T-helper 1 cell (primary cell): ENCODE data around the gene ASB10.

Source experiments
- DNase-seq, 5 donors: peaks; one replicate each; pipeline ENCODE4 v3.0.0-alpha.2; 2012 to 2020

ASB10 gene

DNA sequence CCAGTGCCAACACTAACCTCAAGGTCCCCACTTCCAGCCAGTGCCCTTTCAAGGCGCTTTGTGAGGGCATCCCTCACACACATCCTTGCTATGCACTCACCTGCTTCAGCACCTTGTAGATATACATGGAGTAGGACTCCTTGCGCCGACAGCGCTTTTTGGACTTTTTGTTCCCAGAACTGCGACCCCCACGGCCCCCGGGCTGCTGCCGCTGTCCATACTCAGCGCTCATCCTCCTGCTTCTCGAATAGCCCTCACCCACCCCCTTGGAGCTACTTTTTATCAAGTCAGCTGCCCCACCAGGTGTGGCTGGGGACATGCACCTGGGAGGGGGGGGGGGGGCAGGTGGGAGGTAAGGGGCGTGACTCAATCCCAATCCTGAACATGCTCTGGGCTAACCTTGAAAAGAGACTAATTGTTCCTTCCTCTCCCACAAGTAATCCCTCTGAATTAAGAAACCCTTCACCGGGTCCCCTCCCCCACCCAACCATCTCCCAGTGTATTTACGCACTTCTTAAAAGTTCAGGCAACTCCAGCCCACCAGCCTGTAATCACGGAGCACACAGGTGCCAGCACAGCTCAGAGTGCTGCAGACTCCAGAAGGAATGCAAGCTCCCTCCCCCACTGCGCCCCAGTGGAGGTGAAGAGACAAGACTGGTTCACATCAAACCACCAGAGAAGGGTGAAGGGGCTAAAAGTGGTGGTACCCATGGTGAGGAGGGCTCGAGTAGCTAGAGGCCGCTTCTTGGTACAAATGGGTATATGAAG is 23.2 kb upstream of the ASB10 start, which contains the start of gene H2BK1:
Gene H2BK1, minus strand, starts transcription at position 402 of the 768 bp plus-strand sequence. Its CDS starts 170 bp downstream, at position 232.
- DNase-seq: no peak

- no peak for DNase-seq
These were observed 22.5 kb upstream of the ASB10 start for GRCh38 chr7:151209588-151209987.

GRCh38 chr7:151208253-151208862 is 21.3 kb upstream of the ASB10 start:
- DNase-seq: no peak

DNA sequence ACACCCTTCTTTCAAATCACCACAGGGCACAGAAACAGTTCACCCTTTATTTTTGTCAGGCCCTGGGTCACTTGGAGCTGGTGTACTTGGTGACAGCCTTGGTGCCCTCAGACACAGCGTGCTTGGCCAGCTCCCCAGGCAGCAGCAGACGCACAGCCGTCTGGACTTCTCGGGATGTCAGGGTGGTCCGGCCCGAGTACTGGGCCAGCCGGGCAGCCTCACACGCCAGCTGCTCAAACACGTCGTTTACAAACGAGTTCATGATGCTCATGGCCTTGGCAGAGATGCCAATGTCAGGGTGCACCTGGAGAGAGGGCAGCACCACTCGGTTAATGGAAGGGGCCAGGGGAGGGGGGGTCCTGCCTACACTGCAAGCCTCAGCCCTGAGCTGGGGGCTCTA is 20.8 kb upstream of the ASB10 start:
- DNase-seq: no peak

GRCh38 chr7:151207315-151207714 is 20.3 kb upstream of the ASB10 start:
- DNase-seq: peak in 1 of 5 donors; percentile 28

- DNase-seq: peak in 3 of 5 donors; percentile 19 to 54 (median 28)
These were observed 19.9 kb upstream of the ASB10 start for GRCh38 chr7:151206914-151207313.

GRCh38 chr7:151205730-151206129 is 18.7 kb upstream of the ASB10 start:
- no peak for DNase-seq

DNA sequence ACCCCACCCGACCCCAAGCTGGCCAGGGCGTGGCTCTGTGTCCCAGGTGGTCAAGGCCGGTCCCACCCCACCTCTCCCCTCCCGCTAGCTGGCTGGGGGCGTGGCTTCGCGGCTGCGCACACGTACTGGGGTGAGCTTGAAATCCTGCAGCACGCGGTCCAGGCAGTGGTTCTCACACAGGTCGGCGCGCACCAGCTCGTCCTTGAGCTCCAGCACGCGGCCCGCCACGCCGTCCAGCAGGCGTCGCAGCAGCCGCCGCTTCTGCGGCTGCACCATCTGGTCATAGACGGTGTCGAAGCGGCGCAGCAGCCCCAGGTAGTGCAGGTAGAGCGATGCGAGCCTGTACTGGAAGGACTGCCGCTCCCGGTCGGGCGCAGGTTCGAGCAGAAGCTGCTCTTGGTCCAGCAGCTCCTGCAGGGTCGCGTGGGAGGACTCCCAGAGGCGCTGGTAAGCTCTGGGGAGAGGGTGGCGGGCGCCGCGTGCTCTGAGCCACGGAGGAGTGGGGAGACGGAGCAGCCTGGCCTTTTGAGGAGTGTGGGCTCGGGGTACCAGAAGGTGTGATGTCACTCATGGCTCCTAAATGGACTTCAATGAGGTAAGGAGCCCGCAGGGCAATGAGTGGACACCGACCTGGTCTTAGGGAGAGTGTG is 17.5 kb upstream of the ASB10 start:
- DNase-seq: no peak

- no peak for DNase-seq
These were observed 15.8 kb upstream of the ASB10 start for GRCh38 chr7:151202836-151203235.

GRCh38 chr7:151201751-151202150 is 14.7 kb upstream of the ASB10 start:
- DNase-seq: no peak

- DNase-seq: no peak
These were observed 14.3 kb upstream of the ASB10 start for GRCh38 chr7:151201344-151201743.

DNA sequence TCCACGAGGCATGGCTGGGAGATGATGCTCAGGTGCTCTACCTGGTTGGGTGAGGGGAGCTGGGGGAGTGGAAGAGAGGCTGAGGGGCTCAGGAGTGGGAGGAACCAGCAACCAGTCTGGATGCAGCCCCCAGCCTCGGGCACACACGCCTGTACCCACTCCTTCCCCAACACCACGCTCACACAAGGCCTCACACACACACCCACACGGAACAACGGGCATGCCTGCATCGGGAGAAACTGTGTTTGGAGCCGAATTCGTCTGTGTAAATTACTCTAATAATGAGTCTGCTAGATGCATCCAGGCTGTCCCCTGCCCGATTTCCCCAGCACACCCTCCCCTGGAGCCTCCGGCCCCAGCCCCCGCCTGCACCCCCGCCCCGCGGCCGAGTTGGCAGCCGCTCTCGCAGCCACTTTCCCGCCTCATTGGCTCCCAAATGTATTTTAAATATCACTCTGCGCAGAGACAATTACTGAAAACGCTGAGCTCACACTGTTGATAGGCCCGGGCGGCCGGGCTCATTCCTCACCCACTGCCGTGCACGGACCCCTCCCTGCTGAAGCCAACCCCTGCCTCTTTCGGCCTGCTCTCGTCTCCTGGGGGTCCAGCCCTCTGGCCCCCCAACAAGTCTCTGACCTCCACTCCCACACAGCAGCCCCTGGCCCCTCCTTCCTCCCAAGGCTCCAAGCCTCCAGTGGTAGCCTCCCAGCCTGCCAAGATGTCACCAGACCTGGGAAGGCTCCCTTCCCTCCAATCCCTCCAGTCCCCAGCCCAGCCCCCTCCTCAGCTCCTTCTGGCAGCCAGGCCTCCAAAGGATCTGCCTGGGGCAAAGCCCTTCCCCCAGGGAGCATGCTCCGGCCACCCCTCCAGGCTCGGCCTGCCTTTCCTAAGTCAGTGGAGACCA is 12.1 kb upstream of the ASB10 start:
- DNase-seq: no peak

- no peak for DNase-seq
These were observed 10.9 kb upstream of the ASB10 start for GRCh38 chr7:151197932-151198331.

DNA sequence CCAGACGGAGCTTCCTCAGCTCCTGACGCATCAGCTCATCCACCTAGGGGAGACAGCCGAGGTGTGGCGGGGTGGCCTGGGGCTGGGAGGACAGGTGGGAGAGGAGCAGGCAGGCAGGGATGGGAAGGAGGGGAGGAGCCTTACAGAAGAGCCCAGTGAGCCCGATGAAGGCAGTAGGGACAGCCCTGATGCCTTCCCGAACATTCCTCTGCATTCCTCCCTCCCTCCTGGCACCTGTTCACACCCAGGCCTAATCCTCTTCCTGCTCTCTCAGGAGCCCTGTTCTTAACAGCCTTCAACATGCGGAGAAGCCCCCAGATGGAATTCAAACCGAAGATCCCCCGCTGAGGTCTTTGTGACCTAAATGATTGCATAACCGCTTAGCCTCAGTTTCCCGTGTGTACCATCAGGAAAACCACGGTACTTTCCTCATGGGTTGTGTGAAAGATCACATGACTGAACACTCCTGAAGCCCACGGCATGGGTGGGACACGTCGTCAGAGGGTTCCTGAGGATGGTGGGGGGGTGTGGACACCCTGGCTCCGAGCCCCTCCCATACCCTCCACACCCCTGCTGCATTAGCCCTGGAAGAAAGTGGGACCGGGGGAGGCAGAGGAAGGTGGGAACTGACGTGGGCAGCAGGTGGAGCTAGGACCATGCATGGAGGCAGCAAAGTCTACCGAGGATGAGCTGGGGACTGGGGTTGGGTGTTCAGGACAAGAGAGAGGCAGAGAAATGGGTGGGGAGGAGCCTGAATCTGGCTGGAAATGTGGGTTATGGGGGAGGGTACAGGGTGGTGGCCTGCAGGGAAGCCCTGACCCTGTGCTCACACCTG is 8.8 kb upstream of the ASB10 start:
- DNase-seq: no peak

- no peak for DNase-seq
These were observed 7.1 kb upstream of the ASB10 start for GRCh38 chr7:151194188-151194587.

GRCh38 chr7:151193203-151193978 is 6.3 kb upstream of the ASB10 start:
- no peak for DNase-seq

DNA sequence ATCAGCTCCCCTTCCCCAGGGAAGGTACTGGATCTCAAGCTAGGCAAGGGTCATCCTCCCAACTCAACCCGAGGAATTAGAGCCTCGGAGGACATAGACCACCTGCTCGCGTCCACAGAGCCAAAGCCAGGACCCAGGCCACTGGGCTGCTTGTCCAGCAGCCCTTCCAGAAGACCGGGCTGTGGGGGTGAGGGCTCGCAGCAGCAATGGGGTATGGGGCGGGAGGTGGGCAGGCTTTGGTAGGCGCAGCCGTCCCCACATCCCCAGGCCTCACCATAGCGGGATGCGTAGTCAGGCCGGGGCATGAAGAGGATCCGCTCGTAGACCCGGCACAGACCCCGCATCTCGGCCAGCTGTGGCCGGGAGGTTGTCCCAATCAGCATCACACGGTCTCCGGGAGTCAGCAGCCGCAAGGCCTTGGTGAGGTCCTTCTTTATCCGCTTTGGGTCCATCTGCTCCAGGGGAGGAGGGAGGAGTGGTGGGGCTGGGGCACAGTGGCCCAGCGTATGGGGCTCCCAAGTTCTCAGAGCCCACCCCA is 5.0 kb upstream of the ASB10 start:
- no peak for DNase-seq

DNA sequence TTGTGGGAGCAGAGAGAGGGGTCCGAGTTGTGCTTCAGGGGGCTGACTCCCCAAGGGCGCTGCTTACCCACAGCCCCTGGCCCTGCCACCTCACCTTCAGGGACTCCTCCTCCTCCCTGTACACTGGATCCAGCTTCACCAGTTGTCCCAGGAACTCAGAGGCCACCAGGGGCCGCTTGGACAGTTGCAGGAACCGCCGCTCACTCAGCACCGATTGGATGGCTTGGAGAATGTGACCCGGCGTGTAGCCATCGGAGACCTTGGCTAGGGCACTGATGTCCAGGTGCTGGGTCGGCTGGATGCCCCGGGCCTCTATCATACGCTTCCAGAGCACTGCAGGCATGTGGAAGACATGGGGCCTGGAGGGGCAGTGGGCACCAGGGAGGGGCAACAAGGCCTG is 4.5 kb upstream of the ASB10 start:
- DNase-seq: no peak

DNA sequence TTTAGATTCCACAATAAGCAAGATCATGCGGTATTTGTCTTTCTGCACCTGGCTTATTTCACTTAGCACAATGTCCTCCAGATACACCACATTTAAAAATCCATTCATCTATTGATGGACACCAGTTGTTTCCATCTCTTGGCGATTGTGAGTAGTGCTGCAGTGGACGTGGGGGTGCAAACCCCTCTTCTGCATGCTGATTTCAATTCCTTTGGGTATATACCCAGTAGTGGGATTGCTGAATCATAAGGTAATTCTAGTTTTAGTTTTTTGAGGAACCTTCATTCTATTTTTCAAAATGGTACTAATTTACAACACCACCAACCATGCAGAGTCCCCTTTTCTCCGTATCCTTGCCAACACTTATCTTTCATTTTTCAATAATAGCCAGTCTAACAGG is 2.0 kb upstream of the ASB10 start:
- DNase-seq: no peak

GRCh38 chr7:151188252-151188542 is 1.1 kb upstream of the ASB10 start:
- DNase-seq: no peak
